ENCODE measurements around the gene CACNA1A.

The CACNA1A gene

DNA sequence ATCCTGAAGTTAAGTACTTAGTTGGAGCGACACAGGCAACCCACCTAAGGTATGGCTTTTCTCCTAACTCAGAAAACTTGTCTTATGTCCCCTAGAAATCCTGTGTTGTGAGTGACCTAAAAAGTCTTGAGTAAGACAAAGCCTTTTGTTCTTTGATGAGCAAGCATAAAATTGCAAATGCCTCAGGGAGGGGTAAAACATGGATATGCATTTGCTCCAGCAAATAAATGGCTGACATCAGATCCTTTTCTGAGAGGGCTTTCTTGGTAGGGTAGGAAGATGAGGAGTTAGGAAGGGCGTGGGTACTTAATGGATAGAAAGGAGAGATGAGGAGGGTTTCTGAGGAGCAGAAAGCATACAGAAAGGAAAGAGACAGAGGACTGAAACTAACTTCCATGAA, 192.4 kb downstream of the CACNA1A start:
- DNase-seq (ENCODE audit: low read depth), result no peak

DNA sequence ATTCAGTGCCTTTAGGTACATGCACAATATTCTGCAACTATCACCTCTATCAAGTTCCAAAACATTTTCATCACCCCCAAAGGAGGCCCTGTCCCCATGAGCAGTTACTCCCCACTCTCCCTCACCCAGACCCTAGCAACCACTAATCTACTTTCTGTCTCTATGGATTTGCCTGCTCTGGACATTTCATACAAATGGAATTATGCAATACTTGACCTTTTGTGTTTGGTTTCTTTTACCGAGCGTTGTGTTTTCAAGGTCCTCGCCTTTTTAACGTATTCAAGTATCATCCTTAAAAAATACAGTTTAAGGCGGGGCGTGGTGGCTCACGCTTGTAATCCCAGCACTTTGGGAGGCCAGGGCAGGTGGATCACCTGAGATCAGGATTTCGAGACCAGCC, 196.4 kb downstream of the CACNA1A start:
- DNase-seq (ENCODE audit: low read depth), result no peak

DNA sequence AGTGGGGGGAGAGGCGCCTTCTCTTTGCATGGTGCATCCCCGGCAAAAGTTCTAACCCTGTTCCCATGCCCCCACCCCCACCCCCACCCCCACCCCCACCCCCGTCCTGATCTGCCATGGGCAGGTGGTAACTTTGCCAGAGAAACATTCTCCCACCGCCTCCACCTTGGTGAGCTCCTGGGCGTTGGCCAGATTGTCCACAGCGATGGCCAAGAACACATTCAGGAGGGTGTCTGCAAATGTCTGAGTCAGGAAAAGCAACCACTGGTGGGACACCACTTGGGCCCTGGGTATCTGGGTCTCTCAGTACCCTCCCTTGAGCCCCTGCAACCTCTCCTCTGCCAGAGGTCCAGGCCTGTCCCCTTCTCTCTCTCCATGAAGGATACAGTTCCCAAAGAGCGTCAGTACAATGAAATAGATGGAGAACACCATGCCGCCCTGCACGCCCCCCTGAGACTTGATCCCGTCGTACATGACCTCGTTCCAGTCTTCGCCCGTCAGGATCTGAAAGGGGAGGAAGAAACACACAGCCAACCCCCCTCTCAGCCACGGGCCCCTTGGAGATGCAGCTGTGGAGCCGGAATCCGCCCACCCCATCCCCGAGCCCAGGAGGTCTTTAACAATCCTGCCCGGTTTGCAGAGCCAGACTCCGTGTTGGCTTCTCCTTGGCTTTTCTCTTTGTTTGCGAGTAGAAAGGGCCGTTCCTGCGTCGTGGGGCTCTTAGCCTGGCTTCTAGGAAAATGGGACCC, 202.7 kb downstream of the CACNA1A start:
- DNase-seq (ENCODE audit: low read depth), result no peak

DNA sequence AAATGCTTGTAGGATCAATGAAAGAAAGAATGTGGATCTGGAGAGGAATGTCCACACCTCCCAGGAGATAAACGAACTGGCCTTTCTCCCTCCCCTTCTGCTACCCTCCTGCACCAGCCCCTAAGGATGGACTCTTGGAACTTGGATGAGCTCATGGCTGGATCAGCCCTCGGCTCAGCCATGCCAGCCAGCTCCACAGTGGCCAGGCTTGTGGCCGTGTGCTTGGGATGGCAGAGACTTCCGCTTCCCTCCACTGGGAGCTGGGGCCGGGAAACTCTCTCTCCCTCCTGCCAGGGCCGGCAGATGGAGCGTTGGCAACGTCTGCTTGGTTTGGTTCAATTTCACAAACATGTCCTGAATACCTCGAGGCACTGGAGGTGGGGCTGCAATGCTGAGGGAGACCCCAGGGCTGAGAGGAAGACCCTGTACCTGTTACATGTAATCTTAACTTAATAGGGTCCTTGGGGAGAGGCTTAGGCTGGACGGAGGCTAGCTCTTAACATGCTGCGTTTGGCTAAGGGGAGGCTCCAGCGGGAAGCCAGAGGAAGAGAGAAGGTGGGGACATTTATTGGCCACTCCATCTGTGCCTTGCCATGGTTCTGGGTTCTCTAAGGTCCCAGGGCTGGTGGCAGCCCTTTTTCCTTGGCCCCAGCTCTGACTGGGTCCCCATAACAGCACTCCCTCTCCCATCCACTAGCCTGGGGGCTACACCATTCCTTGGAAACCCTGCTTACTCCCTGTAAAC, 203.6 kb downstream of the CACNA1A start:
- no peak for DNase-seq (ENCODE audit: low read depth)

DNA sequence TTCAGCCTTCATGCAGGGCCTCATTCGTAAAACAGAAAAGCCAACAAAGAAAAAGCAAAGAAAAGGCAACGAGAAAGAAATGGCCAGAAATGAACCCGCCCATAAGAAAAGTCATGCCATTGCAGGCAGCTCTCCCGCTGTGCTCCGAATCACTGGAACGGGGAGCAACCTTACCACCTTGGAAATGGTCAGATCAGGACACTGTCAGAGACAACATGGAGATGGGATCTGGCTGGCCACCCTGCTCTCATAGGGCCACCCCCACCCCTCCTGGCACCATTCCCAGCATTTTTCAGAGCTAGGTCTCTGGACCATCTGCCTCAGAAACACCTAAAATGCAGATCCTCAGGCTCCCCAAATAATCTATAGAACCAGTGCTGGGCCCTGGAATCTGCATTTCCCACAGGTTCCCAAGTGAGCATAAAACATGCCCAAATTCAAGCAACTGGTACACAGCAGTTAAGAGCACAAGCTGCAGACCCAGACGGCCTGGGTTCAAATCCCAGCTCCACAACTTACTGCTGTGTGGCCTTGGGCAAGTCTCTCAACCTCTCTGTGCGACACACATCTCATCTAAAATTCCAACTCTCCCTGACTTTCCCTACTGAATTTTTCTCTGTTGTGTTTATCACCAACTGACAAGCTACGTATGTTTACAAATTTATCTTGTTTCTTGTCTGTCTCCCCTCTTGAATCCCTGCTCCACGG, 204.5 kb downstream of the CACNA1A start:
- DNase-seq (ENCODE audit: low read depth), result no peak

DNA sequence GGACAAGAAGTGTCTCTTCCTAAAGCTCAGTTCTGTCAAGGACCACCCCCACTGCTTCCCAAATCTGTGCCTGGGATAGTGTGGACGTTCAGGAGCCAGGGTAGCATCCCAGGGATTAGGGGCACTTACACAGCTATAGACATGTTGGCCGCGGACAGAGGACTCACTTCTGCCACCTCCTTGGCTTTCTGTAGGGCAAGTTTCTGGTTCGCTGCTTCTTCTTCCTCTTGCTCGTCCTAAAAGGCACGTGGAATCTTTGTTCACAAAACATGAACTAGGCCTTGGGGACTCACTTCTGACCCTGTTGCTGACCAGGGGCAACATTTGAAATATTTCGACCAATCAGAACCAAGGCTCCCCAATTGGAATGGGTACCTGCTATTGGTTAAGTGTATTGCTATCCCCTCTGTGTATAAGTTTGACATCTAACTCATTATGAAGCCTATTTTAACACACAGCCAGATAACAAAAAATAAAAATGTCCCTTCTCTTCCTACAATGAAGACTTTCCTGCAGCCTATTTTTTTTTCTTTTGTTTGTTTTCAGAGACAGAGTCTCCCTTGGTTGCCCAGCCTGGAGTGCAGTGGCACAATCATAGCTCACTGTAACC, 205.8 kb downstream of the CACNA1A start:
- no peak for DNase-seq (ENCODE audit: low read depth)

DNA sequence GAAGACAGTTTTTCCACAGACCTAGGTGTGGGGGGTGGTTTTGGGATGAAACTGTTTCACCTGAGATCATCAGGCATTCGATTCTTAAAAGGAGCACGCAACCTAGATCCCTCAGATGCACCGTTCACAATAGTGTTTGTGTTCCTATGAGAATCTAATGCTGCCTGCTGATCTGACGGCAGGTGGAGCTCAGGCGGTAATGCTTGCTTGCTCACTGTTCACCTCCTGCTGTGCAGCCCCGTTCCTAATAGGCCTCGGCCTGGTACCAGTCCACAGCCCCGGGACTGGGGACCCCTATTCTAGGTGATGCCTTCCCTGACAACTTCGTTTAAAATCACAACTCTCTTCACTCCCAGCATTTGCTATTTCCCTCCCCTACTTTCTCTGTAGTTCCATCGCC, 206.4 kb downstream of the CACNA1A start:
- DNase-seq (ENCODE audit: low read depth), result no peak

DNA sequence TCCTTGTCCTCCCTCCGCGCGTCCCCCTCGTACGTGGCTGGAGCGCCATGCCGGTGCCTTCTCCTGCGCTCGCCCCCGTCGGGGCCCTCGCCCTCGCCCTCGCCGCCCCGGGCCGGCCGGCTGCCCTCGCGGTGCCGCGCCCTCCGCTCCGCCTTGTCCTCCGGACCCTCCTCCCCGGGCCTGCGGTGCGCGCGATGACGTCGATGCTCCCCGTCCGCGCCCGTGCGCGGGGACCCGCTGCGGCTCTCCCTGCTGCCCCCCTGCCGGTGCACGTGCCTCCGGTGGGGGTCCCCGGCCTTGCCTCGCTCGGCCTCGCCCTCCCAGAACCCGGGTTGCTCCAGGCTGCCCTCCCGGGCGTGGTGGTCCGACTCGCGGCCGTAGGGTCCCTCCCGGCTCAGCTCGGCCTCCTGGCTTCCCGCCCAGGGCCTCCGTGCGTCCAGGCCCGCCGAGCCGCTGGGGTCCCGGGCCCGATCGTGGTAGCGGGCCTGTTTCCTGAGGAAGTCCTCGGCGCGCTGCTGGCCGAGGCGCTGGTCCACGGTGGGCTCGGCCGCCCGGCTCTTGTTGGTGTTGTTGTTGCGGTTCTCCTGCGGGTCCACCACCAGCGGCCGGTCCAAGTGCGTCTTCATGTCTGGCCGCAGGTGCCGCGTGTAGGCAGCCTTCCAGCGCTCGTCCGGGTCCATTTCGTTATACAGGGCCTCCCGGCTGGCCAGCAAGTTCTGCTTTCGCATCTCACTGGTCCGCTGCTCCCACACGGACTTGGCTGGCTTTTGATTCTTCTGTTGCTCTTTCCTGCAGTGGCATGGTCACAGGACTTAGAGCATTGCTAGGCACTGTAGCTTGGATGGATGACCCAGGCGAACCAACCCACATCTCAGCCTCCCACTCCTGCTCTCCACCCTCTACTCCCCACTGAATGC, 207.5 kb downstream of the CACNA1A start:
- no peak for DNase-seq (ENCODE audit: low read depth)

DNA sequence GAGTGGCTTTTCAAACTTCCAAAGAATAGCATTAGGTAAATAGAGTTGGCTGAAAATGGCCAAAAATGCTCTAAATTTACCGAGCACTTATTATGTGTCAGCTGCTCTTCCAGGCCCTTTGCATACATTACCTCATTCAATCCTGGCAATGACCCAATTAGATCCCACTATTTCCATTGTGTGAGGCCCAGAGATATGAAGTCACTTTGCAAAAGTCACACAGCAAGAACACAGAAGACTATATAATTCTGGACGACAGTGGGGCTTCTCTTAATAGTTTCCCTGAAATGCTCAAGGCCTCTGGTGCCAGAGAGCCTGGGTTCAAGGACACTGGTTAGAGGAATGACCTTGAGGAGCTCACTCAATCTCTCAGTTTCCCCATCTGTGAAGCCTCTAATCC, 209.3 kb downstream of the CACNA1A start:
- no peak for DNase-seq (ENCODE audit: low read depth)

DNA sequence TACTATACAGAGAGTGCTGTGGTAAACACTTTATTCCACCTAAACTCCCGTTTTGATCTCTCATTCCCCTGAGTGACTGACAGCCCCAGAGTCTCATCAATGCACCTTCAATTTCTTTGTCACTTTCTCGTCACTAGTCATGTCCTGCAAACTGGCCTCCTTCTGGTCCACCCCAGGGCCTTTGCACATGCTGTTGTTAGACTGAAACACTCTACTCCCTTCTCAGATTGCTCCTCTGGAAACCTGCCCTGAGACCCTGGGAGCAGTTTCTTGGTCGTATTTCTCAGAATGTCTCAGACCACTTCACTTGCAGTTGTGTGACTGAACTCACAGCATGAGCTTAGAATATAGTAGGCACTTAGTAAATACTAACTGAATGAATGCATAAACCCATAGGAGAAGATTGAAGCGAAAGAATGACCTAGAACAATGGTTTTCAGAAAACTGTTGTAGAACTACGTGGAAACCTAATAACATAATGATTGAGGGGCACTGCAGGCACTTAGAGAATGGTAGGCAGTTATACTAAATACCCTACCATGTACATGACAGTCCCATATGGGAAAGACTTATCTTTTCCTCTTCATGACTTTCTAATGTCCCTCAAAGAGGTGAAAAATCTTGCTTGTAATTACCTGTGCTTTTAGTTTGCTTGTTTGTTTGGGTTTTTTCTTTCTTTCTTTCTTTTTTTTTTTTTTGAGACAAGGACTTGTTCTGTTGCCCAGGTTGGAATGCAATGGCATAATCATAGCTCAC, 211.3 kb downstream of the CACNA1A start:
- no peak for DNase-seq (ENCODE audit: low read depth)

DNA sequence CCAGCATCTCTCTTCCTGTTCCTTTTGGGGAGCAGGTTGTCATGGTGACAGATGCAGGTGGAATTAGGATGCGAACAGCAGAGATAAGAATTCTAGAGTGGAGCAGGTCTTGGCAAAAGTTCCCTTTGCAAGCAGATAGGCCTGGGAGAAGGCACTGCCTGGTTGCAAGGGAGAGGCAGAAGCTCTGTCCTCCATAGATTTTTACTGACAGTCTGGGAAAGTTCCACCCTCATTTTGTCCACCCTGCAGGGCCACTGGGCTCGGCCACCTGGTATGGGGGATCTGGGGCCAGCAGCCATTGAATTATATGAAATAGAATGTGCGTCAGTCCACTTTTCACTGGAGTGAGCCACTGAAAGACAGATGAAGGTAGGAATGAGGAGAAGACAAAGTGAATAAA, 214.4 kb downstream of the CACNA1A start:
- DNase-seq (ENCODE audit: low read depth), result no peak

DNA sequence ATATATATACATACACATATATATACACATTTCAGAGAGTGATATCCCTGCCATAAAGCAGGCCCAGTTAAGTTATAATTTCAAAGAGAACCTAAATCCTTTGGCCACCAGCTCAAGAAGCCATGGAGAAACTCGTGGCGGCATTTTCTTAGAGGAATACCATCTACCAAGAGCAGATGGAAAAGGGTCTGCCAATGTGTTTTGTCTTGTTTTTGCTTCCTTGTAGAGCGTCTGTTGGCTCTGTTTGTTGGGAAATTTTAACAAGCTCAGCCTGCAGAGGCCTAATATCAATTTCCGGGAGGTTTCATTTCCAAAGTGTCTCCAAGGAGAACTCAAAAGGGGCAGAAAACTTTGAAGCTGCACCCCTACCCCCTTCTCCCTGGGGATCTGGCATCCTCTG, 215.5 kb downstream of the CACNA1A start:
- no peak for DNase-seq (ENCODE audit: low read depth)

DNA sequence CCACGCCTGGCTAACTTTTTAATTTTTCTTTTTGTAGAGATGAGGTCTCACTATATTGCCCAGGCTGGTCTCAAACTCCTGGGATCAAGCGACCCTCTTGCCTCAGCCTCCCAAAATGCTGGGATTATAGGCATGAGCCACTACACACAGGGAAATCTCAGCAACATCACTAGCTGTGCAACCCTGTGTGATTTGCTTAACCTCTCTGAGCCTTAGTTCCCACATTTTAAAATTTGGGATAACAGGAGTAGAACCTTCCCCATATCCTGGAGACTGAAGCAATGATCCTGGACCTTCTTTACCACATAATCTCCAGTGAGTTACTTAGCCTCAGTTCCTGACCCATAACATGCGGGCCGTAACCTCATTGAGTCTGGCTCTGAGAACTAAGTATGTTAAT, 217.0 kb downstream of the CACNA1A start:
- DNase-seq (ENCODE audit: low read depth), result no peak

DNA sequence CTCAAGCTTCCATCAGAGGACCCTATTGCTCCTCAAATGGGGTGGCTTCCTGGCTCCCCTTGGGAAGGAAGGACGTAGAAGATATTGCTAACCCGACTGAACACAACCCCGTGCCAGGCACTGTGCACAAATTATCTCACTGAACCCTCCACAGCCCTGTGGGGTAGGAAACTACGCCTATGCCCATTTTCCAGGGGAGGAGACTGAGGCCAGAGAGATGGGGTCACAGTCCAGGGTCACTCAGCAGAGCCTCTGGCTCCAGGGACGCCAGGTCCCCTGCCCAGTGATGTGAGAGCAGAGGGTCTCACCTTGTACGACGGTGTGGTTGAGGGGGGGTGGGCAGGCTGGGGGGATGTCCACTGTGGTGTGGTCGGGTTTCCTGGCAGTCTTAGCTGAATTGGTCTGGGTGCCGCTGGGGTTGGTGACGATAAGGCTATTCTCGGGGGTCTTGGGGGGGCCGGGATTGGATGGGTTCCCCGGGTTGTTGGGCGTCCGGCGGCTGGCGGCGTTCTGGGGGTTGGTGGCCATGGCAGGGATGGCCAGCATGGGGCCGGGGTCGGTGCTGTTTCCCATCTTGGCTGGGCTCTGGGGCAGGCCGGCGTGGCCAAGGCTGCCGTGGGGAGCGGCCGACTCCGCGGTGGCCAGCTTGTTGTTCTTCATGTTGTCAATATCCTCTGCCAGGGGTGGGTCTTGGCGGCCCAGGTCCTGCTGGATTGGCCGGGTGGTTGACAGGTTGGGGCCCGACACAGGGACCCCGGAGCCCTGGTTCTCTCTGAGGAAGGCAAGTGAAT, 219.9 kb downstream of the CACNA1A start:
- DNase-seq (ENCODE audit: low read depth), result no peak

DNA sequence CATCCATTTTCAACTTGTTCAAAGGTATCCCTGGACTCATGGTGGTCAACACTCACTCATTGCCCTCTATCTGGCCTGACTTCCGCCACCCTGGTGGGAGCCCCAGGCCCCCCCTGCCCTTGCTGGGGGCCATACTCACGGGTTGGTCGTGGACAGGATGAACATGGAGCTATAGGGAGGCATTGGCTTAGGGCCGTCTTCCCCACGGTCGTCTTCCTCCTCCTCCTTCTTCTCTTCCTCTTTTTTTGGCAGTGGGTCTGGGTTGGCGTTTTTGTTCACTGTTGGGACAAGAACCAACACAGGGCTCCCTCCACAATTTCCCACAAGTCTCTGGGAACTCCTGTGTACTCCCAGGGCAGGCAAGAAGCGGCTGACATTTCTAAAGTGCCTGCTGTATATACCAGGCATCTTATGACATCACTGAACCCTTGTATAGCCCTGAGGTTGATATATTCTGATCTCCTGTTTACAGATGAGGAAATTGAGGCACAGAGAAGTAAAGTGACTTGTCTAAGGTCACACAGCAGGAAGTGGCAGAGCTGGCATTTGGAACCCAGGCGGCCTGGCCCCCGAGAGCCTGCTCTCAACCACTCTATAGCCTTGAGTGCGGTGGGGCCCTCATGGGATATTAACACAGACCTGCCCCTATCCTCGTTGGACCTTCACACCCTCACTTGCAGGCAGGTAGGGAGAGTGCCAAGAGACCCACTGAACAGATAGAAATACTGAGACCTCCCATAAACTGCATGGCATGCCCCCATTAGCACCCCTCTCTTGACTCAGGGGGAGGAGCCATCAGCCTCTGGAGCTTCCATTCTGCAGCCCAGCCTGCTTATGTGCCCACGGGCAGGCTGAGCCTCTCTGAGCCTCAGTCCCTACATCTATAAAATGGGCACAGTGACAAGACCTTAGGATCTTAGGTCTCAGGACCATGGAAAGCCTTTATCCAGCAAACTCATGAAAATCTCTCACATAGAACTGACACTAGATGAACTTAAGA, 221.1 kb downstream of the CACNA1A start:
- DNase-seq (ENCODE audit: low read depth), result no peak

DNA sequence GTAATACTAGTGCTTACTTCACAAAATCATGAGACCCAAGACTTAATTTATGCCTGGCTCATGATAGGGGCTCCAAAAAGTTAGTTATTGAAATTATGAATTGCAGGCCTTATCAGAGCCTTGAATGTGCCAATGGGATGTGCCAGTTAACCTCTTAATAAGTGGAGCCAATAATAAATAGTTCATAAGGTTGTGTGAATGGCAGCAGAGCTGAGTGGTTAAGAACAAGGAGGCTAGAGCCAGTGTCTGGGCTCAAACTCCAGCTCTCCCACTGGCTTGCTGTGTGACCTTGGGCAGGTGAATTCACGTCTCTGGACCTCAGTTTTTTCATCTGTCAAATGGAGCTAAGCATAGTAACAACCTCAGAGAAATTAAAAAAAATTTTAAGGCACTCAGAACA, 222.4 kb downstream of the CACNA1A start:
- DNase-seq (ENCODE audit: low read depth), result no peak

DNA sequence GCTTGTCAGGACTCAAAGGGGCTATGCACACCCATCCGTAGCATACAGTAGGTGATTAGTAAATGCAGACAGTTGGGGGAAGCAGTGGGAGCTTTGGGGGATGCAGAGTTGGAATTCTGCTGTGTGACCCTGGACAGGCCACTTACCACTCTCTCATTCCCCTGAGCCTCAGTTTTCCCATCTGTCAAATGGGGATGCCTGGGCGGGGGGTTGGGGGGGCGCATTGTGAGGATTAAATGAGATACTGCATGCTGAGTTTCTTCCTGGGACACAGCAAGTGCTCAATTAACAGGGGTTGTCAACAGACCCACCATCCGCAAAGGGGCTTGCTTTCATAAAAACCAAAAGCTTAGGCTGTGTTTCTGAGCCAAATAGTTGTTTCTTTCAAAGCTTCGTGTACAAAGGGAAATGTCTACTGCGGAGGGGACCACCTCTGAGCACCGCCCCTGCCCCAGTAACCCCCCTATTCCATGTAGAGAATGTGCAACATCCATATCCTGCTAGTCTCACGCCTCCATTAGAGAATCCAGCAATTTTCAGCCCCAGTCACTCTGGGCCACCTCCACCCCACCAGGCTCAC, 223.7 kb downstream of the CACNA1A start:
- DNase-seq (ENCODE audit: low read depth), result no peak

DNA sequence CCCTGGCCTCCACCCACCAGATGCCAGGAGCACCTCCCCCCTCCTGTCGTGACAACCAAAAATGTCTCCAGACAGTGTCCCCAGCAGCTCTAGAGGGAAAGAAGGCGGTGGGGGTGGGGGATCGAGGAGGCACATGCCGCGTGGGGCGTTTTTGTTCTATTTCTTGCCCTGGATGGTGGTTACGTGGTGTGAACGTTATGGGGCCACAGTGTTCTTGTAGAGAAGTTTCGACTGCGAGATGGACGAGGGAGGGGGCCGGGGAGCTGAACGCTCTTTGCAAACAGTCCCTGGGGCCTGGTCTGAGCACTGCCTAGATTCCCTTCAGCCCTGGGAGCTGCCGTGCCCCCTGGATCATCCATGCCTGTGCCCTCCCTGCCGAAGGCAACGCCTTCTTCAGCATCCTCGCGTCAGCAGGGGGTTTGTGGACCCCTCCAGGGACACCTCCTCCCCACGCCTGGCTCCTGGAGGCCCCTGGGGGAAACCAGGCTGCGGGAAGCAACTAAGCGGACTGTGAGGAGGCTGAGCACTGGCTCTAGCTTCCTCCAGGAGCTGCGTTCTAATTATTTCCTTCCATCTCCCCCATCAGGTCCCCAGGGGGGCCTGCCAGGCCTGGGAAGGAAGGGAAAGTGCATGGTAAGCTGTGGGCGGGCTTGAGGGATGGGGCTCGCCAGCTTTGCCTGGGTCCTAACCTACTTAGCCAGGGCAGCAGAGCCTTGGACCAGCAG, 224.6 kb downstream of the CACNA1A start:
- DNase-seq (ENCODE audit: low read depth), result no peak

Data from activated T-helper 9 cell treated with anti-CD3 and anti-CD28 coated beads, Interleukin-2, amount 50 U/mL, for 16 hours (primary cell).